Rectal smooth muscle tissue (tissue), 1 donor: ENCODE data around the gene QSOX2.

Experiments used
- H3K27ac ChIP-seq: one replicate; pipeline ENCODE4 v1.7.0; 2013; ENCODE audit warnings: low read depth, low read length, inconsistent platforms
- H3K27me3 ChIP-seq: one replicate; pipeline ENCODE4 v1.7.0; 2013; ENCODE audit warnings: low read length; ENCODE audit not compliant: control insufficient read depth, insufficient read depth
- H3K36me3 ChIP-seq: one replicate; pipeline ENCODE4 v1.7.0; 2013; ENCODE audit warnings: low read length; ENCODE audit not compliant: control insufficient read depth, insufficient read depth
- H3K4me1 ChIP-seq: one replicate; pipeline ENCODE4 v1.7.0; 2013; ENCODE audit warnings: low read length; ENCODE audit not compliant: control insufficient read depth, insufficient read depth
- H3K4me3 ChIP-seq: one replicate; pipeline ENCODE4 v1.7.0; 2013; ENCODE audit warnings: low read length
- H3K9ac ChIP-seq: one replicate; pipeline ENCODE4 v1.7.0; 2013; ENCODE audit warnings: low read length

QSOX2 gene

DNA sequence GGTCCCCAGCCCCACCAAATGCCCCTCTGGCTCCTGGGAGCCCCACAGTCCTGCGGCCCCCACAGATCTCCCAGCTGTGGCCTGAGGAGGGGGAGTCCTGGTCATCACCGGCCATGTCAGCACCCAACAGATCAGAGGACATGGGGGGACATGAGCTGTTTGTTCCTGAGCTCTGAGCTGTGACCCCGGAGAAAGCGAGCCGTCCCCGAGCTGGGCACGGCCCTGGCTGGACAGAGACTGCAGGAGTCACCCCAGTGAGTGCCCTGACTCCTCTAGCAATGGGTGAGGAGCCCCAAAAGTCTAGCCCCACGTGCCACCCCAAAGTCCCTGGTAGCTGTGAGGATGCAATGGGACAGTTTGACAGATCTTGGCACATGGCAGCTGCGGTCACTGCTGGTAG, 32.6 kb upstream of the QSOX2 start:
- Histone ChIP-seq H3K36me3 (no peaks in the 10 kb centered on the region), H3K9ac (no peak overlapping the region), H3K27ac (no peak overlapping the region), H3K4me1 (no peaks in the 10 kb centered on the region), H3K27me3 (no peaks in the 10 kb centered on the region), H3K4me3 (no peak overlapping the region)

DNA sequence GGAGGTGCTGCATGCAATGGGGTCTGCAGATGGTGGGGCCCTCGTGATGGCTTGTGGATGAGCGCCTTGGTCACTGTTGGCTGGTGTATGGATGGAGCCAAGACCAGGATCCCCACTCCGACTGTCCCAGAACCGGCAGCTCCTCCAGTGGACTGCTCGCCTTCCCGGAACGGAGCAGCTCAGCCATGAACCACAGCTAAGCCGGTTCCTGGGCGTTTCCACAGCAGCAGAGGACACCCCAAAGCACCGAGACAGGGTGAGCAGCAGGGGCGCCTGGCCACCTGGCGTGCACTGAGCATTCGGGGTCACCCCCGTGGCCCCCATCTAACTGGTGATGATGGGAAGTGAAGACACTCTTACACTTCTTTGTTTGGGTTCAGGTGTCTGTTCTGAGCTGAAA, 32.1 kb upstream of the QSOX2 start:
- H3K9ac ChIP-seq: no peak overlapping the region
- H3K27me3 ChIP-seq: no peaks in the 10 kb centered on the region

DNA sequence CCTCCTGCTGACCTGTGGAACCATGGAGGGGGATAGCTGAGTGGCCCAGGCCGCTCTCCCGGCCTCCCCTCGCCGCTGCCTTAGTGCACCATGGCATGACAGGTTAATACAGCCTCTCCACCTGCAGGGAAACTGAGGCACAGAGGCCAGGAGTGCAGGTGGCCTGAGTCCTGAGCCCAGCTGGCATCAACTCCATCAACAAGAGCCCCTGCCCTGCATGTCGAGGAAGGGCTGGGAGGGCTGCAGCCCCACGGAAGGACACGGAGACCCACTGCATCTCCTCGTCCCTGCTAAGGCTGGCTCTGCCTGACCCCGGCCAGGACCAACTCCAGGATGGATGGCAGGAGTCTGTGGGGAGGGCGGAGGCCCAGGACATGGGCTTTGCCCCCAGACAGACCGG, 31.1 kb upstream of the QSOX2 start:
- Histone ChIP-seq H3K4me1 (no peaks in the 10 kb centered on the region), H3K9ac (no peak overlapping the region), H3K27ac (no peak overlapping the region), H3K36me3 (no peaks in the 10 kb centered on the region), H3K4me3 (no peak overlapping the region), H3K27me3 (no peaks in the 10 kb centered on the region)

More for the DNA sequence above, 32.1 kb upstream of the QSOX2 start:
- Histone ChIP-seq H3K27ac (no peak overlapping the region), H3K36me3 (no peaks in the 10 kb centered on the region), H3K4me1 (no peaks in the 10 kb centered on the region), H3K4me3 (no peak overlapping the region)

DNA sequence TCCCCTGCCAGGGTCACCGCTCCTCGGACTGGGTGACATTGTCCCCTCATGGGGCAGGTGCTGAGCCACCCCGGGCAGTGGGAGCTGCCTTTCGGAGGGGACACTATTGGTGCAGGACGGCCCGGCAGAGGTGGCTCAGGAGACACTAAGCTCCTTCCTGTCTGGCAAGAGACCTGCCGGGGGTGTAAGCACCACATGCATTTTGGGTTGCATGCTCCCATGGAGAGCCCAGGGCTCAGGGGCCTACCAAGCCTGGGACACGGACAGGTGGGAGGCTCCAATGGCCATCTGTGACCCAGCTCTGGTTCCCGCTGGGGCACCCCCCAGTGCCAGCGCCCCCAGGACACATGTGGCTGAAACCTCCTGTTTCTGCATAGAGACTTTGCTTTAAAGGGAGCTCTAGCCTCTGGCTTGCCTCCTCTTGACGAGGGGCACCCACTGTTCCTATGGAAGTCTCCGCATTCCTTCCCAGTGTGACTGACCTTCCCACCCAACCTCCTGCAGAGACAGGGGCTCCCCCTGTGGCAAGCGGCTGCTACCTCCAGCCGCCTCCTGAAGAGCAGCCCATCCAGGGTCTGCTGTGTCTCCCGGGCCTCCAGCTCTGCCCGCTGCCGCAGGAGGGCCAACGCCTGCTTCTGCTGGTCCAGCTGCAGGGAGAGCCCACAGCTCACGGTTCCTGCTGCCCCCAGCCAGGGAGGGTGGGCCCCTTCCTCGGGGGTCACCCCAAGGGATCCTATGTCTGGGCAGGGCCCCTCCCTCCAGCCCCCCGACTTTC, 30.2 kb upstream of the QSOX2 start:
- no peaks in the 10 kb centered on the region for H3K4me1 ChIP-seq
- no peak overlapping the region for H3K4me3 ChIP-seq
- no peaks in the 10 kb centered on the region for H3K36me3 ChIP-seq
- H3K27ac ChIP-seq: no peak overlapping the region
- H3K9ac ChIP-seq: no peak overlapping the region
- H3K27me3 ChIP-seq: no peaks in the 10 kb centered on the region

DNA sequence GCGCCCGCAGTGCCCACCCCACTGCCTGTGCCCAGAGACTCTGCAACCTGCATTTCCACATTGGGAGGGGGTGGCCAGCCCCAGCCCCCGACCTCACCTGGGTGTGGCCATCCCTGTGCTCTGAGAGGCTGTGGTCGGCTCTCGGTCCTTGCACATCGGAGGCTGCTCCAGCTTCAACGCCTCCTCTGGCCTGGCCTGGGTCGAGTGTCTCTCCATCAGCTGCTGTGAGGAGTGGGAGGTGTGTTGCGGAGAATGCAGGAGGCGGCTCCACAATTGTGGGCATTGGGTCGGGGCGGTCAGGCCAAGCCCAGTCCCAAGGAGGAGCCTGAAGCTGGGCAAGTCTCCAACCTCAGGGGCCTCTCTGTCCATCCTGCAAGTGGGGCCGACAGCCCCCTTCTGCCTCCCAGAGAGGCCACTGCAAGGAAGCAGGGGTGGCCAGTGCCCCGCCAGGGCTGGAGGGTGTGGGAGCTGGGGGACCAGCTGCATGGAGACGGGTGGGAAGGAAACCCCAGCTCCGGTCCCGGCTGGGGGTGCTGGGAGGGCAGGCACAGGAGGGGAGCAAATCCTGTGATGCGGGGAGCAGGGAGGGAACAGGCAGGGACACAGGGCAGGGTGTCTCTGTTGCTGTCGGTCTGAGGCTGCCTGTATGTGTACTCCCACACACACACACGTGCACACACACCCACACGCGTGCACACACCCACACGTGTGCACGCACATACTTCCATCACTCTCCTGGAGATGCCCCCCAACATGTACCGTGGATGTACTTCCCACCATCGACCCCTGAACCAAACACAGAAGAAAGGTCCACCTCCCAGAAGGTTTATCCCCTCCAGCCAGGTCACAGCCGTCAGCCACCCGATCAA, 29.4 kb upstream of the QSOX2 start:
- Histone ChIP-seq H3K4me1 (no peaks in the 10 kb centered on the region), H3K27me3 (no peaks in the 10 kb centered on the region), H3K36me3 (no peaks in the 10 kb centered on the region), H3K4me3 (no peak overlapping the region), H3K27ac (no peak overlapping the region), H3K9ac (no peak overlapping the region)

DNA sequence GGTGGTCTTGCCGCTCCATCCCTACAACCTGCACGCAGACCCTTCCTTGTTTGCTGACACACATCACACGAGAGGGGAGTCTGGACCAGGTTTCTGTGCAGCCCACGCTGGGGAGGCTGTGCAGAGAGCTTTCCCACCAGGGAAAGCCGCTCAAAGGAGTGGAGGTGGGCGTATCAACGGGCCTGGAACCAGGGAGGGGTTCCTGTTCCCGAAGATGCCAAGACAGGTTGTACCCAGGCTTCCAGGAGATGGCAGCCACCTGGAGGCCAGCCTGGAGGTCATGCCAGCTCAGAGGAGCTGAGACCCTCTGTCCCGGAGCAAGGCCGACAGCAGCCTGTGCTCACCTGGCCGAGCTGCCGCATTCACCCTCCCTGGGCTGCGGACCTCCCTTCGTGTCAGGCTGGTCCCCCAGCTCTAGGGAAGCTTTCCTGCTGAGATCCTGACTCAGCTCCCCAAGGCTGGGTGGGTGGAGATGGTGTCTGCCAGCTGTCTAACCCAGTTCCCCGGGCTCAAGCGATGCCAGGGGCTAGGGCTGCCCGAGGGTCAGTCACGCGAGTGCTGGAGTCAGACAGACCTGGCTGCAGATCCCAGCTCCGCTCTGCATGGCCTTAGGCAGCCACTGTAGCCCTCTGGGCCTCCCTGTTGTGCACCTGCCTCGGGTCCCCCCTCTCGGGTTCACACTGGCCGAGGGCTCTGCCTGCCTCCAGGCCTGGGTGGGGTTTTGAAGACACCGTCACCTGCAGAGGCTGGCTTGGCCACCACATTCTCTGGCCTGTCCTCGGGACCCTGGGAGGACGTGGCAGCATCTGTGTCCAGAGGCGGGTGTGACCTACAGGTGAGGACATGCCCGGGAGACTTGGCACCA, 28.5 kb upstream of the QSOX2 start:
- no peak overlapping the region for H3K9ac ChIP-seq
- H3K36me3 ChIP-seq: no peaks in the 10 kb centered on the region
- H3K27me3 ChIP-seq: no peaks in the 10 kb centered on the region
- no peaks in the 10 kb centered on the region for H3K4me1 ChIP-seq
- no peak overlapping the region for H3K4me3 ChIP-seq
- H3K27ac ChIP-seq: no peak overlapping the region

DNA sequence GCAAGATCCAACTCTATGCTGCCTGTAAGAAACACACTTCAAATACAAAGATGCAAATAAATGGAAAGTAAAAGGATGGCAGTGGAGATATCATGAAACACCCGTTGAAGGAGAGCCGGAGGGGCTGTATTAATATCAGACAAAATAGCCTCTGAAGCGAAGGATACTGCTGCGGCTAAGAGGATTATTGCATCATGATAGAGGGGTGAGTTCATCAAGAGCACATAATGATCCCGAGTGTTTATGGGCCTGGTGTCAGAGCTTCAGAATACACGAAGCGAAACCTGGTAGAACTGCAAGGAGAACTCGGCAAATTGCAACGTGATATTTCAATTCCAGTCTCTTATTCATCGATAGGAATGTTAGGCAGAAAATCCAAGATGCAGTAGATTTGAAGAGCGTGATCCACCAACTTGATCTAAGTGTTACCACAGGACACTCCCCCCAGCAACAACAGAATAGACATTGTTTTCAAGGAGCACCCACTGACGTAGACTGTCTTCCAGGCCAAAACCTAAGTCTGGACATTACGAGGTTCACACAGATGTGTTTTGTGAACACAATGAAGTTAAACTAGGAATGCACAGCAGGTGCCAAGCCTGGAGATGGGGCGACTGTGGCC, 27.7 kb upstream of the QSOX2 start:
- Histone ChIP-seq H3K27ac (no peak overlapping the region), H3K9ac (no peak overlapping the region), H3K27me3 (no peaks in the 10 kb centered on the region), H3K4me1 (no peaks in the 10 kb centered on the region), H3K4me3 (no peak overlapping the region), H3K36me3 (no peaks in the 10 kb centered on the region)

DNA sequence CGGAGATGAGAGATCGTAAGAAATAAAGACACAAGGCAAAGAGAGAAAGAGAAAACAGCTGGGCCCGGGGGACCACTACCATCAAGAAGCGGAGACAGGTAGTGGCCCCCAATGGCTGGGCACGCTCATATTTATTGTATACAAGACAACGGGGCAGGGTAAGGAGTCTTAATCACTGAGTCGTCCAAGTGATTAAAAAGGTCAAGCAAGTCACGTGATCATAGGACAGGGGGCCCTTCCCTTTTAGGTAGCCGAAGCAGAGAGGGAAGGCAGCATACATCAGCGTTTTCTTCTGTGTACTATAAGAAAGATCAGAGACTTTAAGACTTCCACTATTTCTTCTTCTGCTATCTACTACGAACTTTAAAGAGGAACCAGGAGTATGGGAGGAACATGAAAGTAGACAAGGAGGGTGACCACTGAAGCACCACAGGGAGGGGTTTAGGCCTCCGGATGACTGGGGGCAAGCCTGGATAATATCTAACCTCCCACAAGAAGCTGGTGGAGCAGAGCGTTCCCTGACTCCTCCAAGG, 24.6 kb upstream of the QSOX2 start:
- no peak overlapping the region for H3K9ac ChIP-seq
- no peaks in the 10 kb centered on the region for H3K4me1 ChIP-seq
- H3K27me3 ChIP-seq: no peaks in the 10 kb centered on the region
- H3K36me3 ChIP-seq: no peaks in the 10 kb centered on the region
- H3K4me3 ChIP-seq: no peak overlapping the region
- H3K27ac ChIP-seq: no peak overlapping the region

DNA sequence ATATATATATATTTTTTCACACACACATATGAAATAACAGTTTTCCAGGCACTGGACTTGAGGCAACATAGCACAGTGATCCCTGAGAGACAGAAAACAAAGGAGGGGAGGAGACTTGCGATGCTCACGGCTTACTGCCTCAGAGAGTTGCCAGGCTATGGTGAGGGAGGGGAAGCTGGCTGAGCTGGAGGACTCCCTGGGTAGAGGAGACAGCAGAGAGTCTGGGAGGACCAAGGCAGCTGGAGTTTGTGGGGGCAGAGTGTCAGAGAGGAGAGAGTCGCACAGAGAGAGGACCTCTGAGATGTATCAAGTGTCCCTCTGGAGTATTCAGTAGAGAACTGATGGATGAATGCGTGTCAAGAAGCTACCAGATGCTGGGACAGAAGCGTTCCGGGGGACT, 23.1 kb upstream of the QSOX2 start:
- Histone ChIP-seq H3K9ac (no peak overlapping the region), H3K36me3 (no peaks in the 10 kb centered on the region), H3K4me1 (no peaks in the 10 kb centered on the region), H3K27me3 (no peaks in the 10 kb centered on the region), H3K27ac (no peak overlapping the region), H3K4me3 (no peak overlapping the region)

DNA sequence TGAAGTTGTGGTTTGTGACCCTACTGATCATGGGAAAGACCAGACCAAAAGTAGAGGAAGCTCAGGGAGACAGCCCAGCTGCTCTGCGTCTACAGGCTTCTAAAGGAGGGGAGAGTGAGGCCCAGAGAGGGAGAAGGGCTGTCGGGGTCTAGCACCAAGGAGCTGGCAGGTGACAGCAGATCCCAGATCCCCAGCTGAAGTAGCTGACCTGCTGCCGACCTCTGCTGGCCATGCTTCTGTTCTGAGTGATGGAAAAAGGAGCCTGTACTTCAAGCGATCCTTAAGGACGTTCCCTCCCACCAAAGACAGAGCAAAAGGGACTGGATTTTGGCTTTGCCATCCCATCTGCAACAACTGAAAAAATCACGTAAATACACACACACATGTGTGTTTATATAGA, 22.7 kb upstream of the QSOX2 start:
- H3K27me3 ChIP-seq: no peaks in the 10 kb centered on the region
- H3K4me1 ChIP-seq: no peaks in the 10 kb centered on the region
- H3K4me3 ChIP-seq: no peak overlapping the region
- H3K27ac ChIP-seq: no peak overlapping the region
- no peaks in the 10 kb centered on the region for H3K36me3 ChIP-seq
- no peak overlapping the region for H3K9ac ChIP-seq

DNA sequence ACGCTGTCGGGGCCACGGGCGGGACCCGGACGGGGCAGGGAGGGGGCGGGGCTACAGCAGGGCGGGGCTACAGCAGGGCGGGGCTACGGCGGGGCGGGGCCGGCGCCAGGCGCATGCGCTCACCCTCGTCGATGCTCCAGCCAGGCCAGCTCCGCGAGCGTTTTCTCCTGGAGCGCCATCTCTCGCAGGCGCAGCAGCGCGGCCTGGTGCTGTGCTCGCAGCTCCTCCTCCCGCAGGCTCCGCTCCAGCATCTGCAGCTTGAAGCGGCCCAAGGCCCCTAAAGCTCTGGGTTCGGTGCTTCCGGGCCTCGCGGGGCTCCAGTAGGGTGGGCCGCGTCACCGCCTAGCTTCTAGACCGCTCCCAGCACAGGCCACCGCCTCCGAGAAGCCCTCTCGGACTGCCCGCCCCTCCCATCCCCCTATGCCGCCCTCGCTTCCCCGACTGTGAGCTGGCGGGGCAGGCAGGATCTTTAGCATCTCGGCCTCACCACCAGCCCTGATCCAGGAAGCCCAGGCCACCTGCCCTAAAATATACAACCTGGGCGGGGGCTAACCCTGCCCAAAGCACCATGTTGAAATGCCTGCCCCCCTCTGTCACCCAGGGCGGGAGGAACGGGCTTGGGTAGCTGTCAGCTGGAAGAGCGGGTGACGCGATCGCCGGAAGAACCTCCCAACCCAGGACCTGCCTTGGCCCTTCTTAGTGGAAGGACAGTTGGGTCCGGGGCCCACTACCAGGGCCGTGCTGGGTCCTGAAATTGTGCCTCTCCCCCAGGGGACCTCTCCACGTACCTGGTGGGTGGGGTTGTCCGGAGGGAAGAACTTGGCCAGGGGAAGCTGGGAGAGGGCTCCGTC, 21.9 kb upstream of the QSOX2 start:
- Histone ChIP-seq H3K27ac (no peak overlapping the region), H3K9ac (no peak overlapping the region), H3K4me1 (no peaks in the 10 kb centered on the region), H3K27me3 (no peaks in the 10 kb centered on the region), H3K4me3 (peak overlapping the region; percentile 67), H3K36me3 (no peaks in the 10 kb centered on the region)
